Lower lobe of right lung (tissue), 2 donors: ENCODE measurements around the gene ASZ1. TPM values are rescaled to one million over a fixed set of nuclear protein-coding genes. Genes with fewer than 3 reads are reported as not detected.

Experiments used
- ATAC-seq, 2 donors: fragments of 200-7000 bp; cut with Tn5 transposase; one replicate each; pipeline ENCODE4 v1.9.1; 2020 to 2022; ENCODE audit warnings: mild to moderate bottlenecking in 2 of 2, moderate library complexity in 2 of 2
- DNase-seq: peaks from one replicate; pipeline ENCODE4 v3.0.0-alpha.2; 2020
- H3K27ac ChIP-seq: fragments of 200-600 bp; one replicate; pipeline ENCODE4 v1.8.0; 2022
- H3K27me3 ChIP-seq: fragments of 200-600 bp; one replicate; pipeline ENCODE4 v1.8.0; 2022; ENCODE audit warnings: low read depth
- H3K36me3 ChIP-seq: fragments of 200-600 bp; one replicate; pipeline ENCODE4 v1.8.0; 2022; ENCODE audit warnings: mild to moderate bottlenecking
- H3K4me1 ChIP-seq: fragments of 200-600 bp; one replicate; pipeline ENCODE4 v1.8.0; 2022
- H3K4me3 ChIP-seq: fragments of 200-600 bp; one replicate; pipeline ENCODE4 v1.8.0; 2022; ENCODE audit warnings: mild to moderate bottlenecking
- H3K9me3 ChIP-seq: fragments of 200-600 bp; one replicate; pipeline ENCODE4 v1.8.0; 2022
- CTCF ChIP-seq: fragments of 200-600 bp; IDR thresholded peaks from one replicate; pipeline ENCODE4 v1.8.0; 2022; ENCODE audit warnings: antibody characterized with exemption, mild to moderate bottlenecking
- intact Hi-C: fragments of 100-400 bp; cut with DNase I; formaldehyde crosslinking; loops from one replicate; pipeline ENCODE4 v1.11.0; 2022
- total RNA-seq: library from RNA; stranded (reverse); fragmentation: NEBNext Ultra II Directional; extraction: Animal tissue kit (Norgen Biotek cat#: 25700); gene quantifications from one replicate; pipeline ENCODE4 v1.2.1, GENCODE V29; 2021
- donor health status: DM: no; HTN: yes; CAD: no; lungs with severe emphysema.

Gene ASZ1
- total RNA-seq, 1 donor from 2014 or later = not detected

DNA sequence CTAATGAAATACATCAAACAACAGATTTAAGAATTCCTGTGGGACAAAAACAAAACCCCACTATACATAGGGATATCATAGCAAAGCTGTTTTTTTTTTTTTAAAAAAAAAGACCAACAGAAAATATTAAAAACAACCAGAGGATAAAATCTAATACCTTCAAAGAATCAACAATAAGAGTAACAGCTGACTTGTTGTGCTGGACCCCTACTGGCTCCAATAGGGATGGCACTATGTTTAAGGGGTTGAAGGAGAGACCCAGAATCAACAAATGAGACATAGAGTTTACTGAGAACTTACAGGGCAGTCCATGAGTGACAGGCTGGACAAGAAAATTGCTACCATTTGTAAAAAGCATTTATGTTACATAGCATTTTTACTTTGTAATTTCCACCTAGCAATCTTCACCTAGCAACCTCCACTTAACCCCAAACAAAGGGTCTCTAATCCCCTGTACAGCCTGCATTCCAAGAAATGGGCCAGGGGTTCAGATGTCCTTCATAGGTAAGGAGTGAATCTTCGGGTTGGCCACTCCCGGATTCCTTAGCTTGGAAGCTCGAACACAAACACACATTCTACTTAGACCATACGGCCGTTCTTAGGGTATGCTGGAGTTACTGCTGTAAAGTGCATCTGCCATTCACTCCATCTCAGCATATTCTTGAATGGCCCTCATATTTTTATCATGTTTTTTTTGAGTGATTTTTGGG, 25.8 kb downstream of the ASZ1 start:
- Histone ChIP-seq H3K9me3 (no peaks in the 10 kb centered on the region), H3K27ac (no peak overlapping the region), H3K27me3 (no peaks in the 10 kb centered on the region), H3K4me3 (no peak overlapping the region), H3K4me1 (no peaks in the 10 kb centered on the region), H3K36me3 (no peaks in the 10 kb centered on the region)
- intact Hi-C loops = no loop called here
- no peak for DNase-seq
- TF ChIP-seq CTCF = no peak
- no peak for ATAC-seq

DNA sequence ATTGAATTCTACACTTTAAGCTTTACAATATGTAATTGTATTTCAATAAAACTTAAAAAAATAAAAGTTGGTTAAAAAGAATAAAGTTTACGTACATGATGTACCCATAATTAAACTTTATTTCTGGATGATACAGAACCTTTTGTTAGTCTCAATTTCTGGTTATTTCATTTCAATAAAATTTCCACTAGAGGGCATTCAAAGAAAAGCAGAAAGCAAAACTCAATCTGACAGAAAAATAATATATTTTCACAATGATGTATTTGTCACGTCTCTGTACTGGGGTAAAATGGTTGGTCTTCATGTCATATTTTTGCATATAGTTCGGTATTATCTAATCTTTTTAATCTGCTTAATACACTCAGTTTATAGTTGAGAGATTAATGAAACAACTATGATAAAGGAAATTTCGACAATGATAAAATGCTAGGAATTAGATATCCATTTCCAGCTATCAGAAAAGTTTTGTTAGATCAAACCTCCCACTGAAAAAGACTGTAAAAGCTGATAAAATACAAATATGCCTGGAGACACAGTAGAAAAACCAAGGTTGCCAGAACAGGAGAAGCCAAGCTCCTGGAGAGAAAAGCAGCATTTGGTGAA, 27.4 kb downstream of the ASZ1 start:
- no peaks in the 10 kb centered on the region for H3K4me1 ChIP-seq
- H3K9me3 ChIP-seq = no peaks in the 10 kb centered on the region
- ATAC-seq = no peak
- intact Hi-C loops = no loop called here
- no peak overlapping the region for H3K4me3 ChIP-seq
- H3K36me3 ChIP-seq = no peaks in the 10 kb centered on the region
- TF ChIP-seq CTCF = peak; percentile 36
- DNase-seq = no peak
- no peak overlapping the region for H3K27ac ChIP-seq
- no peaks in the 10 kb centered on the region for H3K27me3 ChIP-seq

- H3K4me3 ChIP-seq = no peak overlapping the region
- H3K9me3 ChIP-seq = no peaks in the 10 kb centered on the region
- no peak overlapping the region for H3K27ac ChIP-seq
- ATAC-seq = no peak
- DNase-seq = no peak
- no peaks in the 10 kb centered on the region for H3K27me3 ChIP-seq
- TF ChIP-seq CTCF = no peak
- no peaks in the 10 kb centered on the region for H3K36me3 ChIP-seq
- H3K4me1 ChIP-seq = no peaks in the 10 kb centered on the region
- intact Hi-C loops = no loop called here
These were observed 31.6 kb downstream of the ASZ1 start for GRCh38 chr7:117395743-117396142.

DNA sequence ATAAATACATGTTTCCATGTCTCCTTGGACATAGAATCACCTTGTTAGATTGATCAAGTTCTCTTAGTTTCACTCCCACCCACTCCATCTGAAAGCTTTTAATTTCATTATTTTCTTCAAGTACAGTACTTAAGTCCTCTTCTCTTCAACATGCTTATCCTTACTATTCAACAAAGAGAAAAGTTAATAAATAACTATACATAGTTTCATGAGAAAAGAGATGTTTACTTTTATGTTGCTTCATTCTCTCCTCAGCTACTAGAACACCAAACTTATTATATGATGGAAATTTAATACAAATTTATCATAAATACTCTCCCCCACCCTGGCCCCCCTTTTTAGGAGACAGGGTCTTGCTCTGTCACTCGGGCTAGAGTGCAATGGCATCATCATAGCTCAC, 33.5 kb downstream of the ASZ1 start:
- DNase-seq = no peak
- intact Hi-C loops = no loop called here
- no peak for TF ChIP-seq CTCF
- peaks cover under 1% of the 10 kb centered on the region for H3K9me3 ChIP-seq
- no peaks in the 10 kb centered on the region for H3K4me1 ChIP-seq
- H3K36me3 ChIP-seq = no peaks in the 10 kb centered on the region
- H3K4me3 ChIP-seq = no peak overlapping the region
- H3K27me3 ChIP-seq = no peaks in the 10 kb centered on the region
- H3K27ac ChIP-seq = no peak overlapping the region
- ATAC-seq = no peak

GRCh38 chr7:117389871-117390270, 37.4 kb downstream of the ASZ1 start:
- Histone ChIP-seq H3K9me3 (peaks cover 7% of the 10 kb centered on the region), H3K4me1 (no peaks in the 10 kb centered on the region), H3K4me3 (no peak overlapping the region), H3K27me3 (no peaks in the 10 kb centered on the region), H3K27ac (no peak overlapping the region), H3K36me3 (no peaks in the 10 kb centered on the region)
- DNase-seq (no peak), ATAC-seq (no peak)
- no peak for TF ChIP-seq CTCF
- intact Hi-C loops = no loop called here
